ENCODE data around the gene QTRT2.

DNA sequence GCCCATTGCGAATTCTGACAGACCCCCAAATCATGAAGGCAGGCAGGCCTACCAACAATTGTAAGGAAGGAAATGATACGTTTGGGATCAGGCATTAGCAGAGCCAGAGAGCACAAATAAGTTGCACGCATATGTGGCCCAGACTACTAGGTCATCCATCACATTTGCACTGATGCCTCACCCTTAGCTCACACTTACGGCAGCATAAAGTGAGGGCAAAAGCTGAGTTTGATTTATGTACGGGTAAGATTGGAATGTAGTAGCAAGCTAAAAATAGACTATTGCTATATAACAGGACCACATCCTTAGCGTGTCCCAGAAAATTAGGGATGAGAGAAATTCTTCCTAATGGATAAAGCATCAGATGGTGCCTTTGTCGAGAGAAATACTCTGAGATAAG is 58.6 kb downstream of the QTRT2 start:
- TF ChIP-seq POLR2A (IDR thresholded peaks at IDR 0.05) = no peak
- TF ChIP-seq POLR2AphosphoS5 (IDR thresholded peaks at IDR 0.05) = no peak
